COR-L47 (cell line): ENCODE data around the gene ABHD16B.
A peak's percentile ranks its signal among the peaks of the same experiment; 100 is the strongest.
"Not testable (repeated sequence)": the region's sequence is repeated elsewhere in the genome, so short reads cannot be mapped to it uniquely, and the experiment has no call there.

Experiments used
- DNase-seq: peaks from one replicate; lab custom pipeline; 2025; lab: John Stamatoyannopoulos, UW

ABHD16B gene

GRCh38 chr20:63855363-63856097, 5.8 kb upstream of the ABHD16B start:
- DNase-seq: no peak

- DNase-seq: no peak
These were observed 5.2 kb upstream of the ABHD16B start for GRCh38 chr20:63856098-63856511.

DNA sequence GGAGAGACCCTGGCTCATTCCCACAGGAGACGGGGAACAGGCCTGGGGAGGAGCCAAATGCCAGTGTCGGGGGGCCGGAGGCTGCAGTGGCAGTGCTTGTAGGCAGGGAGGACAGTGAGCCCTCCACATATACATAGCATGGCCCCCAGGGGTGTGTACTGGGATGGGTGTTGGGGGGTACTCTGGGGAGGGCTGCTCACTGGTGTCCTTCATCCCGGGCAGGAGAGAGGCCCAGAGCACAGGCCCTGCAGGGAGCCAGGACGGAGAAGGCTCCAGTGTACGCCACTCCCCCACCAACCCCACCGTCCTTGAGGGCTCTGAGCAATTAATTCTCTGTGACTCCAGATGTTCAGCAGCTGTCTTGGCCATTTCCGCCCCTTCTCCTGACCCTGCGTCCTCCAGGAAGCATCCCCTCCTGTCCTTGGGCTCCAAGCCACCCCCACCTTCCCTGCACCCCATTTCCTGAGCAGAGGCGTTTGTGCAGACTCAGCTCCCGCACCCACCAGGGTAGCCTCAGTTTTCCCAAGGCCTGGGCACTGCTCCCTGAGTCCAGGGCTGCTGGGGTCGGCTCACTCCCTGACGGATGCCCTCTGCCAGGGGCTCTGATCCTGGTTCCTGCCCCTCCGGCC, 3.4 kb upstream of the ABHD16B start:
- DNase-seq: no peak

DNA sequence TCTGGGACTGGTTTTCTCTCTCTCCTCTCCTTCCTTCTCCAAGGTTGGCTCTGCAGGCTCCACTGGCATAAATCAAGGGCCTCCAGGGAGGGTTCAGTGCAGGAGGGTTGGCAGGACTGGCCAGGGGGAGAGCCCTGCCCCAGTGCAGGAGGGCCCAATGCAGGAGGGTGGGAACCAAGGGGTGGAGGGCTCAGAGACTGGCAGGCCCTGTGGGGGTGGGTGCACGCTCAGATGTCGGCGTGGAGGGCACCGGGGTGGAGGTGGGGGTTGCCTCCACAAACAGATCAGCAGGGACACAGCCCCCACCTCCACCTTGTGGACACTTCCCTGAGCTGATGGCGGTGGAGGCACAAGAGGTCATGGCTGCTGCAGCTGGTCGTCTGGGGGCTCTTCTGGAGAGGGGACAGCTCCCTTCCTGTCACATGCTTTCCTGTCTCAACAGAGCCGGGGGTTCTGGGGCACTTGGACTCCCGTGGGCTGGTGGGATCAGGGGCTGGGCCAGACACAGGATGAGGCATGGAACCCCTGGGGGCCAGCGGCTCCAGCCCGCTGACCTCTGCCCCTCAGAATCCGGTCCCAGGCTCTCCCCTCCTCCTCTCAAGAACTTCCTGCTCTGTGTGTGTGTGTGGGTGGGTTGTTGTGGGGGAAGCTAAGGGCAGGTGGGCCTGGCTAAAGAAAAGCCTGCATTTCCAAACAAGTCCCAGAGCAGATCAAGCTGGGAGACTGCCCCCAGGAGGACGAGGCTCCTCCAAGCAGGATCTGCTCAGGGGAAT, 2.7 kb upstream of the ABHD16B start:
- DNase-seq: peak; percentile 15

- no peak for DNase-seq
These were observed 2.1 kb upstream of the ABHD16B start for GRCh38 chr20:63859166-63859699.

GRCh38 chr20:63860325-63861051, 810 bp upstream of the ABHD16B start:
- no peak for DNase-seq

GRCh38 chr20:63861981-63862901, 943 bp downstream of the ABHD16B start:
- DNase-seq: no peak

DNA sequence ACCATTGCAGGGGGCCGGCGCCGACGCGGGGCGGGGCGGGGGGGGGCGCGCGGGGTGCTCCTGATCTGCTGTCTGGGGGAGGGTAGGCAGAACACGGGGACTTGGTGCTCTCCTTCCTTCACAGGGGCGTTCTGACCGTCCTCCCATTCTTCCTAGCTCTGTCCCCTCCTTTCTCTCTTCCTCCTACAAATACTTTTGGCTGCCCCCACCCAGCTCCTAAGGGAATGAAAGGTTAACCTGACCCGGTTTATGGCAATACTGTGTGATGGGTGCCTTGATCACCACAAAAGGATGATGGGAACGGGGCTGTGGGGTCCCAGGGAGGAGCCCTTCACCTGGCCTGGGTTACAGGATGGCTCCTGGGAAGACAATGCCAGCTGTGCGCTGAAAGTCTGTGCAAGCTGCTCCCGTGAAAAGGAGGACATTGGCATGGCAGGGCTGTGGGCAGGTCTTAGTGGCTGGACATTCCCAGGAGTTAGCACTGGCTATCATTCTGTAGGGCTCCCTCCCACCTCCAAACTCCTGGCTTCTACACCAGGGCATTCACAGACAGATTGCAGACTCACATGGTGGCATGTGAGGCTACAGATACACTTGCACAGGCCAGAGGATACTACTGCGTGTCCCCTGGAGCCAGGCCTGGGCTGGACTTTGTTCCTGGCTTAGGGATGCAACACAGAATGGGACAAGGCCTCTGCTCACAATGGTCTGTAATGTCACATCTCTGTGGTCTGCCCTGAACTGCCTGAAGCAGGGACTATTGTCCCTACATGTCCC, 1.9 kb downstream of the ABHD16B start:
- no peak for DNase-seq

- peak; percentile 75 for DNase-seq
These were observed 2.7 kb downstream of the ABHD16B start for GRCh38 chr20:63863798-63864544.

- DNase-seq: no peak
These were observed 3.3 kb downstream of the ABHD16B start for GRCh38 chr20:63864545-63864977.

DNA sequence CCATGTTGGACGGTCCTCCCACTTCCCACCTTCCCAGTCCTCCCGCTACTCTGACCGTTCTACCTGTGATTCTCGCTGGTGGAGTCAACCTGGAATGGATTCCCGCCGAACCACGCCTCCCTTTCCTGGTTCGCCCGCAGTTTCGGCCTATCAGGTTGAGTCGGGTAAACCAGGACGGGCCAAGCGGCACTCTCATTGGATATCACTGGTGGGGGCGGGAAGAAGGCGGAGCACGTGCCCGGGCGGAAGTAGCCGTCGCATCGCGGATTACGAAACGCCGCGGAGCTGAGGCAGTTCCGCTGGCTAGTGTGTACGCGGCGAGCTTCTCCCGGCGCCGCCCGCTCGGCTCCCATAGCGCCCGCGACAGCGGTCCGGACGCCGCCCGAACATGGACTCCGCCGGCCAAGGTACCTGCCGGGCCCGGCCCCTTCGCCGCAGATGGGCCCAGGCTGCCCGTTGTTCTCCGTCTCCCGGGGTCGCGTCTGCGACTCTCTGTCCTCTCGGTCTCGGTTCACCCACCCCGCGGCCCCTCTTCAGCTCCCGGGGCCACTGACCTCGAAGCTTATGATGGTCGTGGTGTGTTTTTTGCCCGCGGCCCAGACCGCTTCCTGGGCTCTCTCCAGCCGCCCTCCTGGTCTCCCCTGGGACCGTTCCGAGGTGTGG, 3.8 kb downstream of the ABHD16B start, which contains the start of gene TPD52L2:
TPD52L2 (plus strand) TSS at position 293 of the 663 bp plus-strand sequence; CDS start at position 389, 96 bp downstream.
- DNase-seq: peak; percentile 99

DNA sequence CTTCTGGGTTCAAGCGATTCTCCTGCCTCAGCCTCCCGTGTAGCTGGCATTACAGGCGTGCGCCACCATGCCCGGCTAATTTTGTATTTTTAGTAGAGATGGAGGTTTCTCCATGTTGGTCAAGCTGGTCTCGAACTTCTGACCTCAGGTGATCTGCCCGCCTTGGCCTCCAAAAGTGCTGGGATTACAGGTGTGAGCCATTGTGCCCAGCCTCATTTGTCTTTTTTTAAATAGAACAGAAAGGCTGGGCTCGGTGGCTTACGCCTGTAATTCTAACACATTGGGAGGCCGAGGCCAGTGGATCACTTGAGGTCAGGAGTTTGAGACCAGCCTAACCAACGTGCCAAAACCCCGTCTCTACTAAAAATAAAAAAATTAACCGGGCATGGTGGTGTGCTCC, 5.7 kb downstream of the ABHD16B start:
- DNase-seq: not testable (repeated sequence)

DNA sequence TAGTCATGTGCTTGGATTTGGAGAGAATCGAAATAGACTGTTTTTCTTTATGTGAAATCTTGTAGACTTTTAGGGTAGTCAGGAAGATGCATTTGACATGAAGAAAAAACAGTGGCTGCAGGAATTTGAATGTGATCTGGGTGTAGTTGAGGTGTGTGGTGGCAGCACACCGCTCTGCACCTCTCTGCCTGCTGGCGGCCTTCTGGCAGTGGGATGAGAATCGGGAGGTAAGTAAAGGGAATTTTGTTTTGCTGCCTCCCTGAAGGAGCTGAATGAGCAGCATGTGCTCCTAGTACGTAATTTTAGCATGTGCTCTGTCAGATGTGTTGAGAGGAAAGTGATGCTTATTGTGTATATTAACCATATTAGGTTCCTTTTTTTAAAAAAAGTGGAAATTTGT, 7.0 kb downstream of the ABHD16B start:
- DNase-seq: no peak

- no peak for DNase-seq
These were observed 12.2 kb downstream of the ABHD16B start for GRCh38 chr20:63873477-63873971.

DNA sequence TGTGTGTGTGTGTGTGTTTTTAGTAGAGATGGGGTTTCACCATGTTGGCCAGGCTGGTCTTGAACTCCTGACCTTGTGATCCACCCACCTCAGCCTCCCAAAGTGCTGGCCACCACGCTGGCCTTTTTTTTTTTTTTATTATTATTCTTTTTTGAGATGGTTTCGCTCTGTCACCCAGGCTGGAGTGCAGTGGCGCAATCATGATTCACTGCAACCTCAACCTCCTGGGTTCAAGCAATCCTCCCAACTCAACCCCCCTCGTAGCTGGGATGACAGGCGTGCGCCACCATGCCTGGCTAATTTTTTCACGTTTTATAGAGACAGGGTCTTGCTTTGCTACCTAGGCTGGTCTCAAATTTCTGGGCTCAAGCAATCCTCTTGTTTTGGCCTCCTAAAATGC, 12.9 kb downstream of the ABHD16B start:
- not testable (repeated sequence) for DNase-seq

- DNase-seq: no peak
These were observed 15.3 kb downstream of the ABHD16B start for GRCh38 chr20:63876489-63877036.

GRCh38 chr20:63877755-63878470, 16.6 kb downstream of the ABHD16B start:
- DNase-seq: no peak
